ENCODE data around the gene ZNF611. TPM values are rescaled to one million over a fixed set of nuclear protein-coding genes. Genes with fewer than 3 reads are reported as not detected.
A peak's percentile ranks its signal among the peaks of the same experiment; 100 is the strongest.
"Not testable (repeated sequence)": the region's sequence is repeated elsewhere in the genome, so short reads cannot be mapped to it uniquely, and the experiment has no call there.

ZNF611 gene
- total RNA-seq, 2 donors from 2014 or later, result 4.0 to 6.6 TPM

- no peaks in the 10 kb centered on the region for H3K9me3 ChIP-seq
- H3K4me1 ChIP-seq, result no peaks in the 10 kb centered on the region
- H3K4me3 ChIP-seq, result no peak overlapping the region
- H3K27ac ChIP-seq, result no peak overlapping the region
- no peaks in the 10 kb centered on the region for H3K36me3 ChIP-seq
- no peak for TF ChIP-seq CTCF (IDR thresholded peaks at IDR 0.05)
- H3K27me3 ChIP-seq, result no peaks in the 10 kb centered on the region
- DNase-seq (ENCODE audit: low spot score), result no peak
These were observed 8.2 kb upstream of the ZNF611 start for GRCh38 chr19:52743091-52743490.

DNA sequence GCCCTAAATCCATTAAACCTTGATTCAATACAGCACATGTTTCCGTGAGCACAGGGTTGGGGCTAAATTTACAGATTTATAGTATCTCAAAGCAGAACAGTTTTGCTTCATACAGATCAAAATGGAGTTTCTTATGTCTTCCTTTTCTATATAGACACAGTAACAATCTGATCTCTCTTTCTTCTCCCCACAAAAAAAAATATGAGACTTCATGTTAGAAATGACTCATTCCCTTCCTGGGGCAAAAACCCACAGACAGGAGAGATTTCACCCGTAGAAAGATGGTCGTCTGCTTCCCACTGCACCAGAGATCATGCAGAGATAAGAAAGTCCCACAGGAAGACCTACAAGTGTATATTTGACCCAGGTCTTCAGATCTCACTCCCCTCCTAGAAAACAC, 7.7 kb upstream of the ZNF611 start:
- Histone ChIP-seq H3K9me3 (no peaks in the 10 kb centered on the region), H3K4me3 (no peak overlapping the region), H3K27ac (no peak overlapping the region), H3K27me3 (no peaks in the 10 kb centered on the region), H3K4me1 (no peaks in the 10 kb centered on the region), H3K36me3 (no peaks in the 10 kb centered on the region)
- TF ChIP-seq CTCF (IDR thresholded peaks at IDR 0.05), result no peak
- DNase-seq (ENCODE audit: low spot score), result no peak

DNA sequence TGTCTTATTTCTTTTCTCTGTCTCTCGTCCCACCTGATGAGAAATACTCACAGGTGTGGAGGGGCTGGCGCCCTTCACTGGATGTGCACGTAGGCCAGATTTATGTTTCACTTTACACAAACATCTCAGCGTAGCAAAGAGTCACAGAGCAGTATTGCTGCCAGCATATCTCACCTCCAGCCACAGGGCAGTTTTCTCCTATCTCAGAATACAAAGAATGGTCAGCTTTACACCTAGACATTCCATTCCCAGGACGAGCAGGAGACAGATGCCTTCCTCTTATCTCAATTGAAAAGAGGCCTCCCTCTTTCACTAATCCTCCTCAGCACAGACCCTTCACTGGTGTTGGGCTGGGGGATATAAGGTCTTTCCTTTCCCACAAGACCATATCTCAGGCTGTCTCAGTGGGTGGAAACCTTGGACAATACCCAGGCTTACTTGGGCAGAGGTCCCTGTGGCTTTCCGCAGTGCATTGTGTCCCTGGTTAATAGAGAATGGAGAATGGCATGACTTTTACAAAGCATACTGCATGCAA, 7.2 kb upstream of the ZNF611 start:
- Histone ChIP-seq H3K9me3 (no peaks in the 10 kb centered on the region), H3K27ac (no peak overlapping the region), H3K4me1 (no peaks in the 10 kb centered on the region), H3K4me3 (no peak overlapping the region), H3K36me3 (no peaks in the 10 kb centered on the region), H3K27me3 (no peaks in the 10 kb centered on the region)
- no peak for DNase-seq (ENCODE audit: low spot score)
- no peak for TF ChIP-seq CTCF (IDR thresholded peaks at IDR 0.05)

GRCh38 chr19:52741371-52741770, 6.5 kb upstream of the ZNF611 start:
- not testable (repeated sequence) for H3K9me3 ChIP-seq; H3K4me3 ChIP-seq; H3K27me3 ChIP-seq; H3K27ac ChIP-seq; DNase-seq (ENCODE audit: low spot score); H3K4me1 ChIP-seq; H3K36me3 ChIP-seq

GRCh38 chr19:52739576-52739975, 4.7 kb upstream of the ZNF611 start:
- Histone ChIP-seq H3K9me3 (no peaks in the 10 kb centered on the region), H3K4me3 (no peak overlapping the region), H3K36me3 (no peaks in the 10 kb centered on the region), H3K27ac (no peak overlapping the region), H3K27me3 (no peaks in the 10 kb centered on the region), H3K4me1 (no peaks in the 10 kb centered on the region)
- TF ChIP-seq CTCF (IDR thresholded peaks at IDR 0.05), result no peak
- DNase-seq (ENCODE audit: low spot score), result no peak

GRCh38 chr19:52735734-52736133, 890 bp upstream of the ZNF611 start:
- Histone ChIP-seq H3K27me3 (no peaks in the 10 kb centered on the region), H3K4me3 (peak overlapping the region in 1 of 2 donors; percentile 84), H3K4me1 (peaks cover 0 to 12% of the 10 kb centered on the region in 2 donors), H3K9me3 (no peaks in the 10 kb centered on the region), H3K36me3 (no peaks in the 10 kb centered on the region), H3K27ac (peak overlapping the region; percentile 88 to 89)
- peak; percentile 83 for DNase-seq (ENCODE audit: low spot score)
- TF ChIP-seq CTCF (IDR thresholded peaks at IDR 0.05), result no peak
